Stimulated activated CD4-positive, alpha-beta T cell treated with anti-CD3 and anti-CD28 coated beads, Interleukin-12 subunit alpha, Interleukin-12 subunit beta, amount 100 ng/mL, for 24 hours (primary cell): Measurements from ENCODE around the gene COG5.
"Not testable (repeated sequence)": the region's sequence is repeated elsewhere in the genome, so short reads cannot be mapped to it uniquely, and the experiment has no call there.

ENCODE experiments used
- DNase-seq, 2 experiments: peaks; one replicate each; pipeline ENCODE4 v3.0.0-alpha.2; 2020; ENCODE audit warnings: low read depth in 2 of 2

The COG5 gene

DNA sequence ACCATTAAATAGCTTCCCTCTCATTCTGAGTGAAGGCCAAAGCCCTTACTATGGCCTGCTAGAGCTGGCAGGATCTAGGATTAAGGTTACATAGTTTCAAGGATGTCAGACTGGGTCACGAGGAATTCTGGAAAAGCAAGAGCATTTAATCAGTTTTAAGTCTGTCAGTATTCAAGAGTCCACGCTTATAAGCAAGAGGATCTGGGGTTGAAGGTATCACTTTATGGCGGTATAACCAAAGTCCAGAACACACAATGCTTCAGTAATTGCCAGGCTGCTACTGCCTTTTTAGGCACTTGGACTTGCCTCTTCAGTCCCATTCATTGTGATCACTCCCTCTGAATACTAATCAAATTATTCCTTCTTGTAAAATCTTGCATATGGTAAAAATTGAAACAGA lies 293.9 kb downstream of the COG5 start:
- no peak for DNase-seq

- DNase-seq: no peak
These were observed 295.1 kb downstream of the COG5 start for GRCh38 chr7:107268594-107268993.

DNA sequence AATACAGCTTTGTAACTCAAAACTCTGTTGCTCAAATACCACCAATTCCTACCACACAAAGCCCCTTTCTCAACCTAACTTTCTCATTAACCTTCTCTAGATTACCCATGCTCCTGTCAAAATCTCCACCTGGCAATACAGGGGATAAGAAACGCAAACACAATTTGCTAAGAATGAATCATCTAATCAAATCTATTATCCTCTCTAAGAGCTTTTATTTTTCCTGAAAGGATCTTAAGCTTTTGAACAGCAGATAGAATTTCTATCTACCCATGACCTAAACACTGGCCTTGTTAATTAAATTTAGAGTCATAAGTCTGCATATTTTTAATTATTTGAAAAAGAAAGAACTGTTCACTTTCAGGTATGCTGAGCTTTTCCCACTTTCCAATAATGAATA lies 296.6 kb downstream of the COG5 start:
- DNase-seq: no peak

DNA sequence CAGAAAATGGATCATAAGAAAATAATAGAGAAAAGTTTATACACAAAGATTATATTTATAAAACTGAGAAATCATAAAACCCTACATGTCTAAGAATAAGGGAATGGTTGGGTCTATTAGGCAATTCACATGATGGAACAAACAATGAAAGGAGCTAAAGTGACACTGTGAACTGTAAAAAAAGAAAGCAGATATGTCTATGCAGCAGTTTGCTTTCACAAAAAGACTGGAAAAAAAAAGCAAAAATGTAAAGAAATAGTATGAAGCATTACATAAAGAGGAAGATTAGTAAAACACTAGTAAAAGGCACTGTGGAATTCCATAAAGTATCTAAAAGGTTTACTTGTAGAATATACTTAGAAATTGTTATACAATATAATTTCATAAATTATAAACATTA lies 299.0 kb downstream of the COG5 start:
- DNase-seq: no peak

DNA sequence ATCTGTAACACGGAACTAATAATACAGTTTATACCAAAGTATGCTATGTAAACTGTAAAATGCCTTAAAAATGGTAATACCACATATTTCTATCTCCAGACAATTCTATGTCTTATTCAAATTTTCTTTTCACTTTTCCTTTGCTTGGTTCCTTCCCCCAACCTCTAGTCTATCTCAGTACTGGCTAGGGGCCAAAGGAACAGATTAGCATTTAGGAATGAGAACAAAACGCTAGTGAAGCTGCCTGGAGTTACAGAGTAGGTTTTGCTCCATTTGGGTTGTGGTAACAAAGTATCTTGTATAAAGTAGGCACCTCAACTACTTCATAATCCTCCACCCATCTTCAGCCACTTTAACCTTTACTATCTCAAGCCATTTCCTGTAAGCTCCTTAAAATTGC lies 300.9 kb downstream of the COG5 start:
- DNase-seq: no peak

- DNase-seq: no peak
These were observed 305.0 kb downstream of the COG5 start for GRCh38 chr7:107258737-107259136.

DNA sequence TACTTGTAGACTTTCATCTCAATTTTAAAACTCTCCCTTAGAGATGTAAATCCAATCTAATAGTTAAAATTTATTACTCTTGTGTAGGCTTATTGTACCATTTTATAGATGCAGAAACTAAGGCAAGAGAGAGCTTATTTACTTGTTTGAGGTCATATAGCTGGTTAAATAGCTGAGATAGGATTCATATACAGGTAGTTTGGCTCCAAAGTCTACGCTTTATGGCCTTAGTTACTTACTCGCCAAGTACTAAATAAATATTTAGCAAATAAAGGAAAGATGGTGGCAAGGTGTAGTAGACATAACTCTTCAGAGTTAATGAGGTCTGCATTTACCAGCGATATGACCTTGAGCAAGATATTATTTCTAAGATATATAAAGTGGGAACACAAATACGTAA lies 308.1 kb downstream of the COG5 start:
- no peak for DNase-seq

DNA sequence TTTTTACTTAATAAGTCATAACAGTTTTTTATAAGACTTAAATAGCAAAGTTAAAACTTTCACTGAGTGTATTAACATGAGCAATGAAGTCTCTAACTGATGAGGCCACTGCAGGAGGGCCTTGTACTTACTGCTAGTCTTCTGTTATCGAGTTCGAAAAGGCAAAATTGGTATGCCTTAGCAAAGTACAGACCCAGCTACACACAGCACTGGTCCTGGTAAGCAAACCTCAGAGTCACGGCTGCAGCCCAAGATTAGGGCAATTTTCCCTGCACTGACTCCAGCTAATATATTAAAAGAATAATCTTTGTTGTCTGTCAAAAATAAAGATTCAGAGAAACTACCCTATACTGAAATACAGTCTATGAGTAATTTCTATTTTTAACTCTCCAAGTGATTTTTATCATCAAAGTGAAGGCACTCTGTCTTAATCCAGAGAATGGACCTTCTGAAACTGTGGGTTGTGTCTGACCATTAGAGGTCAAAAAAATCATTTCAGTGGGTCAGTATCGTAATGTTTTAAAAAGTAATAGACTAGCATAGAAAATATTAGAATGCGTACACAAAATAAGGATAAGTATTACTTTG lies 309.2 kb downstream of the COG5 start:
- no peak for DNase-seq

DNA sequence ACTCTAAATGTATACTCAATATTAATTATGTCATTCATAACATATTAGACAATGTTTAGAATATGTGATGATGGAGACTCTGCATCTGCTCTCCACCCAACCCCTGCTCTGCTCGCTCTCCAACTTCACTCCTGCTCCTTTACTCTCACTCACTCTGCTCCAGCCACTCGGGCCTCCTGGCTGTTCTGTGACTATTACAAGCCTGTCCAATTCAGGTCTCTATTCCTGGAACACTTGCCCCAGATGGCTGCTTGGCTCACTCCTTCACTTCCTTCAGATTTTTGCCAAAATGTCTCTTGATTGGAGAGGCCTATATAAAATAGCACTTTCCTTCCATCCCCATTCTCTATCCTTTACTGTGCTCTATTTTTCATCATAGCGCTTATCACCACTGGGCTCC lies 310.1 kb downstream of the COG5 start:
- no peak for DNase-seq

- DNase-seq: no peak
These were observed 311.8 kb downstream of the COG5 start for GRCh38 chr7:107251963-107252362.

- DNase-seq: no peak
These were observed 315.0 kb downstream of the COG5 start for GRCh38 chr7:107248551-107249316.

DNA sequence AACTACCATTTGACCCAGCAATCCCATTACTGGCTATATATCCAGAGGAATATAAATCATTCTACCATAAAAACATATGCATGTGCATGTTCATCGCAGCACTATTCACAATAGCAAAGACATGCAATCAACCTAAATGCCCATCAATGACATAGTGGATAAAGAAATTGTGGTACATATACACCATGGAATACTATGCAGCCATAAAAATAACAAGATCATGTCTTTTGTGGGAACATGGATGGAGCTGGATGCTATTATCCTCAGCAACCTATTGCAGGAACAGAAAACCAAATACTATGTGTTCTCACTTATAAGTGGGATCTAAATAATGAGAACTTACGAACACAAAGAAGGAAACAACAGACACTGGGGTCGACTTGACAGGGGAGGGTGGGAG lies 316.9 kb downstream of the COG5 start:
- not testable (repeated sequence) for DNase-seq

GRCh38 chr7:107244613-107245012 lies 319.1 kb downstream of the COG5 start:
- no peak for DNase-seq

DNA sequence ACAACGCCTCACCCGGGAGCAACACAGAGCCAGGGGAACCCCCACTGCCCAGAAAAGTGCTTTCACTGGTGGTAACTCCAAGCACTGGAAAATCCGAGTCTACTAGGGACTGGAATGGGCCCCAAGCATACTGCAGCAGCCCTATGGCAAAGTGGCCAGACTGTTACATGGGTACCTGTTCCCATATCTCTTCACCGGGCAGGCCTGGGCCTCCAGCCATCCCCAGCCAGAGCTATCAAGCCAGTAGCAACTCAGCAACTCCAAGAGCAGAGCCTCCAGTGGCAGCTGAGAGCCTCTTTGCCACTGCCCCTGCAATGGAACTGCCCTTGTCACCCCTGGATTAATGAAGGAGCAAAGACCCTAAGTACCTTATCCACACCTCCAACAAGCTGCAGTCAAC lies 321.5 kb downstream of the COG5 start:
- DNase-seq: no peak

- DNase-seq: no peak
These were observed 326.3 kb downstream of the COG5 start for GRCh38 chr7:107237451-107237850.

DNA sequence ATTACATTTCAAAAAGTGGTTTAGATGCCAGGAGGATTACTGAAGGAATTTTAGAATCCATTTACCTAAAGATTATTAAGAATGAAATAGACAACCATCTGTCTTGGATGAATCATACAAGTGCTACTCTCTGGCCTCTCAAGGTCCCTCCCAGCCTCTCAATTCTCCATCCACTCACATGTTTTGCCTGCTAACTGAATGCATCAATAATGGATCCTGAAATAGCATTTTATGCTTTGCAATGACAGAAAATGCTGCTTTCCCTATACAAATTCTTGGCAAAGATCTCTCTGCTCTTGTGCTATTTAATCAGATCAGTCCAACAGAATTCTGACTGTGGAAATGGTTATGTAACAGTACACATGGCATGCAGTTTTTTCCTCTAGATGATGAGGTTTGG lies 326.9 kb downstream of the COG5 start:
- DNase-seq: no peak

- no peak for DNase-seq
These were observed 329.3 kb downstream of the COG5 start for GRCh38 chr7:107234436-107234835.

DNA sequence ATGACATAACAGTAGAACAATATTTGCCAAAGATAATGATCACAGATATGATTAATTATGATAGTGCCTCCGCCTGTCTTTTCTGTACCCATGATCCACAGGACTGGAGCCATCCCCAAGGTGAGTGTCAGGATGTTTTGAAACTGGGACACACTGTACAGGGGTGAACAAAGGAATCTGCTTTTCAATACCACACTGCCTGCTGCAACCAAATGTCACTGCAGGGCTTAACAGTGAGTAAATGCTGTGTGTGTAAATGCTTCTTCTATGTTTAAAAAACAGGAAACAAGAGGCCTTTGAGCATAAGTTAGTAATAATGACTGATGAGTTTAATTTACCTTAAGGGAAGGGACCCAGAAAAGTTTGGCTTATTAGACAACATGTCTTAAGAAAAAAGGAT lies 329.7 kb downstream of the COG5 start:
- no peak for DNase-seq

DNA sequence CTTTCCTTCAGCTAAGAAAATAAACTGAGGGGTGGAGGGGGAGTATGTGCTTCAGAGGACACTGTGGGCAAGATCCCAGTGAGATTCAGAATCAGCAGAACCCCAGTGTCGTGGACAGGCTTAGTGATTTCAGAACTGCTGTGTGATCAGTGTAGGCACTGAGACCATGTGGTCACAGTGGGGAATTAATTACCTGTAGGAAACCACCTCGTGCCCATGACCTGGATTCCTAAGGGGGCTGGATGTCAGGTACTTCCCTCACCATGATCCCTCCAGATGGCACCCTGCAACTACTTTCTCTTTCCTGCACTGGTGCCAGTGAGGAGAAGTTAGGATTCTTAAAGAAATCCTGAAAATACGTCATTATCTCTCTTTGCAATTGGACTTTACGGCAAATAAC lies 330.5 kb downstream of the COG5 start:
- no peak for DNase-seq

DNA sequence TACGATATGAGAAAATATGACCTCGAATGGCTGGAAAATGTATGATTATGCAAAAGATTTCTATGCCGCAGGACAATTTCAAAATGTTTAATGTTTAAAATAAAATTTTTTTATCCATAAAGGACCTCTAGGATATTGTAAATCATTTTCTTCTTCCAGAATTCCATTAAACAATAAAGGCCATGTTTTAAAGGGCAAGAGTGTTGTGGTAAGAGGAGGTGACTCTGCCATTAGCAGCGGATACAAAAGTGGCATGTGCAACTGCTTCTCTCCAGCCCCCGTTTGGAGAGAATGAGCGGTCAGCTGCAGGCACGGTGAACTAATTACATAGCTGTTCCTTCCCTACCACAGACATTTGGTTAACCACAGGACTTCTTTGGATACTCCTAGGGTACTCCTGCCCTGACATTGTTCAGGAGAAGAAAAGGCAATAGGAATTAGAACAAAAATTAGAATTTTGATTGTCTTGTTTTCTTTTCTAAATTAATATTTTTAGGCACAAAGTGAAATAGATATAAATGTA lies 331.1 kb downstream of the COG5 start:
- no peak for DNase-seq

DNA sequence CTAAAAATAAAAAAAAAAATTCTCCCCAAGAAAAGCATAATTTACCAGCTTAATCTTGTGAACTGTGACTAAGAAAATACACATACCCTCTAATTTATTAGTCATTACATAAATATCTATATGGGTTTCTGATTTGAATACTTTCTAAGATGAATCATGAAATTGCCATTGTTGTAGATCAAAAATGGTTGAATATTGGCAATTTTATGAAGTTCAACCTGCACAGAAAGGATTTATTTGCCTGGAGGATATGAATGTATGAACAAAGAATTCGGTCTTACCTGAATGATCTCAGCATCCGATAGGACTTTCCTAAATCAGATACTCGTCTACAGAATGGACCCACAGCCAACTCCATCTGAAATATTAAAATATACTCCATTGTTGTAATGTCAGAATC lies 333.4 kb downstream of the COG5 start:
- DNase-seq: no peak

DNA sequence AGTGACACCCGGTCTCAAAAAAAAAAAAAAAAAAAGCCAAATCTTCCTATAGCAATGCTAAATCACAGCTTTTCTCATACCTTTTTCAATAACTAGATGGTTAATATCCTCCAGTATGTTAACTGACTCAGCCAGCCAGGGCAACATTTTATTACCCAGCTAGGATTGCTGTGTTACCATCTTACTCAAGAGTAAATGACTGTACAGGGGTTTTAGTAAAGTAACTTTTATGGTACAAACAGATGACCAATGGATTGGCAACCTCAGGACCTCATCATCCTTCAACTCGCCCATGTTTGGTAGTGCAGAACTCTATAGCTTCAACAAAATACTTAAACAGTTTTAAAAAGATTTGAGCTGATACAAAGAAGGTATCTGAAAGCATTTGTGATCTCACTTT lies 335.4 kb downstream of the COG5 start:
- no peak for DNase-seq

DNA sequence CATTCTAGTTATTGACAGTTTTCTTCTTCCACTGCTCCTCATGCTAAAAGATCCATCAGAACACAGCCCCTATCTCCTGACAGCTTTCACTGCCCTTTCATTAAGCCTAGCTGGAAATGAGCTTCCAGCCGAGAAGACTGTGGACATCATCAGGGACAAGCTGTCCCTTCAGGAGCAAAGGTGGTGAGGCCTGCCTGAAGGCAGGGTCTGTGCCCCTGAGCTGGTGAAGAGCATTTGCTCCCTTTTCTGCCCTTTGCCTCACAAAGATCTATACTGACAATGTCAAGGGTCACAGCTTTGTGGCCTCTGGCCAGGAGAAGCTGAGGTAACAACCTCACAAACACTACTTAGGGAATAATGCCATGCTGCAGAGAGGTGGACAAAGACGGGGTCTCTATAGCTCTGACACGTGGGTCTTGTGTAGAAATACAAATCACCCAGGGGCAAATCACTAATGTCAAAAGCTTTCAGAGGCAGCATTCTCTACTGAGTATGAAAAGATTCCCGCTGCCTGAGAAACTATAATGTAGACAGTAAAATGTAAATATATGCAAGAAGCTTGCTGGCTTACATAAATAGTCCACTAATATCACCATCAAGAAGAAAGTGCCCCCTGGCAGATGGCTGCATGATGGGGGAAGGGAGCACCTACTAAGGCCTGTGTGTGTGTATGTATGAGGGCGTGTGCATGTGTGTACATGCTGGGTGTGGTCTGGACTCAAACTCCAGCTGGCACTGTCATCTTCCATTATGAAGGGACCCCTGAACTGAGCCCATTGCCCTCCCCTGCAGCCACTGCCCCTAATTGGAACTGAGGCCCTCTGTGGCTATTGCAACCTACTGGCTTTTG lies 339.1 kb downstream of the COG5 start:
- DNase-seq: no peak
